HG03565 (cell line): Measurements from ENCODE around the gene MGAT4D.
"Not testable (repeated sequence)": the region's sequence is repeated elsewhere in the genome, so short reads cannot be mapped to it uniquely, and the experiment has no call there.

Source experiments
- ATAC-seq: cut with Tn5 transposase; IDR thresholded peaks from one replicate; pipeline ENCODE4 v1.9.1; 2021; ENCODE audit warnings: mild to moderate bottlenecking, moderate library complexity; ENCODE audit not compliant: unreplicated experiment

Gene MGAT4D

DNA sequence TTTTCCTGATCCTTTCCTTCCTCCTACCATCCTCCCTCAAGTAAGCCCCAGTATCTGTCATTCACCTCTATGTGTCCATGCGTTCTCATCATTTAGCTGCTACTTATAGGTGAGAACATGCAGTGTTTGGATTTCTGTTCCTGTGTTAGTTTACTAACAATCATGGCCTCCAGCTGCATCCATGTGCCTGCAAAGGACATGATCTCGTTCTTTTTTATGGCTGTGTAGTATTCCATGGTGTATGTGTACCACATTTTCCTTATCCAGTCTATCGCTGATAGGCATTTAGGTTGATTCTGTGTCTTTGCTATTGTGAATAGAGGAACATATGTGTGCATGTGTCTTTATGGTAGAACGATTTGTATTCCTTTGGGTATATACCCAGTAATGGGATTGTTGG is 53.7 kb downstream of the MGAT4D start:
- ATAC-seq = not testable (repeated sequence)

DNA sequence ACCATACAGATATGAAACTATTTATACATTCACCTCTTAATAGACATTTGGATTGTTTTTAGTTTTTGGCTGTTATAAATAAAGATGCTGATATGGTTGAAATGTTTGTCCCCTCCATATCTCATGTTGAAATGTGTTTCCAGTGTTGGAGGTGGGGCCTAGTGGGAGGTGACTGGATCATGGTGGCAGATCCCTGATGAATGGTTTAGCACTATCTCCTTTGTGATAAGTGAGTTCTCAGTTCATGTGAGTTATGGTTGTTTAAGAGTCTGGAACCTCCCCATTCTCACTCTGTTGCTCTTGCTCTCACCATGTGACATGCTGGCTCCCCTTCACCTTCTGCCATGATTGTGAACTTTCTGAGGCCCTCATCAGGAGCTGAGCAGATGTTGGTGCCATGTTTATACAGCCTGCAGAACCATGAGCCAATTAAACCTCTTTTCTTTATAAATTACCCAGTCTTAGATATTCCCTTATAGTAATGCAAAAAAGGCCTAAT is 58.4 kb downstream of the MGAT4D start:
- no peak for ATAC-seq

DNA sequence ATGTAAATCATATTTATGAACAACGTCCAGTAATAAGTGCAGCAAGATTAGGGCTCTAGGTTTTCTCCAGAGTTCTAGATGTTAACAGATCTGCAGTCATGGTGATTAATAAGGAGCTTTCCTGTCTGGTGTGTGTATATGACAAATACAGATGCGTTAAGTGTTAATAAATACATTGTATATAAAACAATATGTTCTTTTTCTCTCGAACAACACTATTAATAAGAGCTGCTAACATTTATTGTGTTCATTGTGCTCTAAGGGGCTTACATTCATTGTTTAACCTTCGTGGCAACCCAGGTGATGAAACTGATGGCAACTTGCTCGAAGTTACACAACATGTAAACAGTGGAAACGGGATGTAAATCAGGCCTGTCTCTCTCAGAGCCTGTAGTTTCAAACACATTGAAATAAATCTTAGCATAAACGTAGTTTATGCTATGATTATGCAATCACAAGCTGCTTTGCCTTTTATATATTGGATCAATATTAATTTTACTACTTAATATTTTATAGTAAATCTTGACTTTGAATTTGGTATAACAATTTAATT is 70.1 kb downstream of the MGAT4D start:
- no peak for ATAC-seq

DNA sequence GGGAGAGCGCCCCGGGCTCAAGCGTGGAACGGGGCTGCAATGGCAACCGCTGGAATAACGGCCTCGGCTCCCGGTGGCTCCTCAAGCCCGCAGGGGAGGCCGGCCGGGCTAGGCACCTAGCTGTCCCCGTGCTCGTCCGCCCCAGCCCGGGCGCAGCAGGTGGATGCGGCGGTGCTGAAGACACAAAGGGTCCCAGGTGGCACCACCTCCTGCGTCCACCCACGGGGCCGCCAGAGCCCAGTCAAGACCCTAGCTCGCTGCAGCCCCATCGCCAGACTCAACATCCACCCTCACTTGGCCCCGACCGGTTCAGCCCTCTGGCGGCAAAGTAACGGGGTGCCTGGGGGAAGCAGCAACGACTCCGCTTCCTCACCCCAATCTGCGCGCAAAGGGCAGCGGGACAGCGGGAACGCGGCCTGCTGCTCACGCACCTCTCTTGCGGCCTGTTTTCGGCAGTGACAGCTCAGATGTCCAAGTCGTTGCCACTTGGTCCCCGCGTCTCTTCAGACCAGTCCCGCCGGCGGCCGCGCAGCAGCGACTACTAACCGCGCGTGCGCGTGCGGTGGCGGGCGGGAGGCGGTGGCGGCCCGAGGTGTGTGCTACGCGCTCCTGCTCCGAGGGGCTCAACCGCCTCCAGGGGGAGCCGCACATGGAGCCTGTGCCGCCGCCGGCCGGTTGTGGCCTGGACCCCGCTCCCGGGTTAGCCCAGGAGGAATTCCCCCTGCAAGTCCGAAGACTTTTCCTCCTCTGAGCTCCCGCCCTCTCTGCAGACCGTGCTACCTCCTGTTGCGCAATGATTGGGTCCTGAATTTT is 70.8 kb downstream of the MGAT4D start, which contains the start of gene CLGN:
Gene CLGN (minus strand): TSS at position 543 of the 813 bp plus-strand sequence. CDS start 14,570 bp downstream, outside the sequence.
- peak; percentile 78 for ATAC-seq

DNA sequence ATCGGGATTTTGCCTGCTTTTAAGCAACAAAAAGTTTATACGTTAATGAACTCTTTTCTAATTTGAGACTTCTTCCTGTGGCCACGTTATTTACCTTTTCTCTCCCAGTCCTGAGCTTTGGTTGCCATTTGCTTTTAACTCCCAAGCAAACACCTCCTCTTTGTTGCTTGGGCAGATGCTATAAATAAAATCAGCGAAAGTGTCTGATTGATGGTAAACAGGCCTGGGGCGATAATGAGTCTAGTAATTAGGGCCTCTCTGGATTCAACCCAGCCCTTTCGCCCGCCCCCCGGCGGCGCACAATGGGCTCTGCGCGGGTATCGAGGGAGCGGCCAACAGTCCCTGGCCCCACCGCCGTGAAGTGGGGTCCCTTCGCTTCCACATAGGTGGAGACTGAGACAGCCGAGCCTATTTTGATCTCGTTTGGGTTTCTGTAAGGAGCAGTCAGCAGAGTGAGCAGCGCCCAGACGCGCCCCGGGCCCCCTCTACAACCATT is 71.4 kb downstream of the MGAT4D start:
- ATAC-seq = peak; percentile 10

DNA sequence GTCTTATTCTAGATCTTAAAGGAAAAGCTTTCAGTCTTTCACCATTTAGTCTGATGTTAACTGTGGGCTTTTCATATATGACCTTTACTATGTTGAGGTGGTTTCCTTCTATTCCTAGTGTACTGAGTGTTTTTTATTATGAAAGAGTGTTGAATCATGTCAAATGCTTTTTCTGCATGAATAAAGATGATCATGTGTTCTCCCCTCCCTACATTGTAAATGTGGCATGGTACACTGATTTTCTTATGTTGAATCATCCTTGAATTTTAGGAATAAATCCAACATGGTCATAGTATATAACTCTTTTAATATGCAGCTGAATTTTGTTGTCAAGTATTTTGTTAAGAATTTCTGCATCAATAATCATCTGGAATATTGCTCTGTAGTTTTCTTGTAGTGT is 75.0 kb downstream of the MGAT4D start:
- ATAC-seq = no peak

DNA sequence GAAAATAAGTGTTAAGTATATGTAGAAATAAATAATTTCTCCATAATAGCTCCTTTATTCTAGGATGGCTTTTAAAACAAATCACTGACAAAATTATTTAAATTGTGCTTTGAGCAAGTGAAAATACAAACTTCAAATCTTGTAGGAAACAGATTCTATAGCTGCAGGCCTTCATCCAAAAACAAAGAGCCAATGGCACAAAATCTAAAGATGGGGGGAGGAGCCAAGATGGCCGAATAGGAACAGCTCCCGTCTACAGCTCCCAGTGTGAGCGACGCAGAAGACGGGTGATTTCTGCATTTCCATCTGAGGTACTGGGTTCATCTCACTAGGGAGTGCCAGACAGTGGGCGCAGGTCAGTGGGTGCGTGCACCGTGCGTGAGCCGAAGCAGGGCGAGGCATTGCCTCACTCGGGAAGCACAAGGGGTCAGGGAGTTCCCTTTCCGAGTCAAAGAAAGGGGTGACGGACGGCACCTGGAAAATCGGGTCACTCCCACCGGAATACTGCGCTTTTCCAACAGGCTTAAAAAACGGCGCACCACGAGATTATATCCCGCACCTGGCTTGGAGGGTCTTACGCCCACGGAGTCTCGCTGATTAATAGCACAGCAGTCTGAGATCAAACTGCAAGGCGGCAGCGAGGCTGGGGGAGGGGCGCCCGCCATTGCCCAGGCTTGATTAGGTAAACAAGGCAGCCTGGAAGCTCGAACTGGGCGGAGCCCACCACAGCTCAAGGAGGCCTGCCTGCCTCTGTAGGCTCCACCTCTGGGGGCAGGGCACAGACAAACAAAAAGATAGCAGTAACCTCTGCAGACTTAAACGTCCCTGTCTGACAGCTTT is 84.7 kb downstream of the MGAT4D start:
- ATAC-seq = not testable (repeated sequence)

DNA sequence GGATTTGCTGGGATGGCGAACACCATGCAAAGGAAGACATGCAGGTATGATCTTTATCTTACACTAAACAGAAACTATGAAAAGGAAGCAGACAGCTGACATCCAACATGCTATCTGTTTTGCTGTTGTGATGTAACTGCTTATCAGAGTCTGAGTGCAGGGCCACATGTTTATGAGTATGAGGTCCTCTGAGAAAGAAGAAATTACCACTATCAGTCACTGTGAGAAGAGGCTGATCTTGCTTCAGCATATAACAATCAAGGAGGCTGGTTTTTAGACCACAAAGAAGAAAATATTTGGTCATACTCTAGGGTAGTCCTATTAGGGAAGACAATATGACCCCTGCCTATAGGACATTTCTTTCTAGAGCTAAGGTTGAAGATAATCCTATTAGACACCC is 89.1 kb downstream of the MGAT4D start:
- ATAC-seq = no peak

DNA sequence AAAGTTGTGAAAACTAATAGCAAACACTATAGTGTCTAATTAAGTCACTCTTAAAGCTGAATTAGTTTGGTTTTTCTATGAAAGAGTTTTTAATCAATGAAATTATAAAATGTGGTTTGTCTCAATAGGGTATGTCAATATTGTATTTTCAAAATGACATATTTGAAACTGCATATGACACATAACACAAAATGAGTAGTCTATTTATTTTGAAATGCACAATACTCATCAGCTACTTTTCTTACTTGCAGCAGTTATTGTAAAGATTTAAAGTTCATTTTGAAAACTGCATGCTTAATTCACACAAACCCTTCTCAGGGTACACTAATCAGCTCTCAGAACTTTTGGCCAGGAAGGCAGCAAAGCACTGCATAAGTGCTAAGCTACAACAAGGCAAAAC is 91.8 kb downstream of the MGAT4D start:
- no peak for ATAC-seq

DNA sequence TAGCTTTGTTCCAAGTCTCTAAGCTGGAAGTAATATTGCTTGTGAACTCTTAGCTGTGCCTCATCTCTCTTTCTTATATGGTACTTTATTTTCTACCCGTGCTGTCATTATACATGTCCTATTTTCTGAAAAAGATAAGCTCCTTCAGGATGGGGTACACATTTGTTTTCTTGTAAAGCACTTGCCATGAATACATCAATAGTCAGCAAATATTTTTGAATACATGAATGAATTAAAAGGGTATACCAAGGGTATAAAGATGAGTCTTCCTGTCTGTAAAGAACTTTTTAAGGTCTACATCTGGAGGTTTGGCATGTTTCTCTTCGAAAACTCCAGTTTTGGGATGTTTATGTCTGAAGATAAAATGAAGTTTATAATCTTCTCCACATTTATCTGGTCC is 98.0 kb downstream of the MGAT4D start:
- ATAC-seq = no peak

DNA sequence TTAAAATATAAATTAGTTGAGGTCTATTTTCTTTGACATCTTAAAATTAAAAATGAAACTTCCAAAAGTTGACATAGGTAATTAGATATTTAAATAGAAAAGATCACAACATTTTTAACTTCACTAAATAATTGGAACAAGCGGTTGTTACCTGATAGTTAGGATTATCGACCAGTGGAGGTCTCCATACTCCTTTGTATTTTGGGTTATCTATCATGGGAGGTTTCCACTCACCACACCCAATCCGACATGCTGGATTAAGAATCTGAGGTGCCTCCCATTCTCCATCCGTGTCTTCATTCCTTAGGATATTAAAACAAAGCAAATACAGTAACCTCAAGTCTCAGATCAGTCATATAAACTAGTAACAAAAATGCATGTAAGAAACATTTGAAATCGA is 102.4 kb downstream of the MGAT4D start:
- no peak for ATAC-seq
